Measurements from ENCODE around the gene L1TD1.

GRCh38 chr1:62222321-62222720 lies 27.7 kb downstream of the L1TD1 start:
- TF ChIP-seq, protein P1, sequence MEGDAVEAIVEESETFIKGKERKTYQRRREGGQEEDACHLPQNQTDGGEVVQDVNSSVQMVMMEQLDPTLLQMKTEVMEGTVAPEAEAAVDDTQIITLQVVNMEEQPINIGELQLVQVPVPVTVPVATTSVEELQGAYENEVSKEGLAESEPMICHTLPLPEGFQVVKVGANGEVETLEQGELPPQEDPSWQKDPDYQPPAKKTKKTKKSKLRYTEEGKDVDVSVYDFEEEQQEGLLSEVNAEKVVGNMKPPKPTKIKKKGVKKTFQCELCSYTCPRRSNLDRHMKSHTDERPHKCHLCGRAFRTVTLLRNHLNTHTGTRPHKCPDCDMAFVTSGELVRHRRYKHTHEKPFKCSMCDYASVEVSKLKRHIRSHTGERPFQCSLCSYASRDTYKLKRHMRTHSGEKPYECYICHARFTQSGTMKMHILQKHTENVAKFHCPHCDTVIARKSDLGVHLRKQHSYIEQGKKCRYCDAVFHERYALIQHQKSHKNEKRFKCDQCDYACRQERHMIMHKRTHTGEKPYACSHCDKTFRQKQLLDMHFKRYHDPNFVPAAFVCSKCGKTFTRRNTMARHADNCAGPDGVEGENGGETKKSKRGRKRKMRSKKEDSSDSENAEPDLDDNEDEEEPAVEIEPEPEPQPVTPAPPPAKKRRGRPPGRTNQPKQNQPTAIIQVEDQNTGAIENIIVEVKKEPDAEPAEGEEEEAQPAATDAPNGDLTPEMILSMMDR (IDR thresholded peaks at IDR 0.05) = no peak
- TF ChIP-seq POLR2A (IDR thresholded peaks at IDR 0.05) = no peak
- no peak for TF ChIP-seq EP300 (IDR thresholded peaks at IDR 0.05)

All from stomach (tissue), 4 donors.